ENCODE measurements around the gene SMYD5. TPM values are rescaled to one million over a fixed set of nuclear protein-coding genes. Genes with fewer than 3 reads are reported as not detected.

Gene SMYD5
- total RNA-seq, 2 experiments from 2014 or later = 39.6 to 48.6 TPM

GRCh38 chr2:73266061-73266901 is 52.2 kb downstream of the SMYD5 start:
- ATAC-seq (no peak), DNase-seq (no peak)
- no peak overlapping the region for H3K4me3 Mint-ChIP-seq
- ChIA-PET POLR2A (no interaction called here), CTCF (no interaction called here)
- H3K27ac Mint-ChIP-seq = no peak overlapping the region
- H3K9me3 Mint-ChIP-seq = no peaks in the 10 kb centered on the region
- no peaks in the 10 kb centered on the region for H3K27me3 Mint-ChIP-seq
- H3K4me1 Mint-ChIP-seq (ENCODE audit: low read depth) = peaks cover 26% of the 10 kb centered on the region
- intact Hi-C loops (cut with micrococcal nuclease) = no loop called here
- H3K36me3 Mint-ChIP-seq (ENCODE audit: low read depth) = peaks cover 39% of the 10 kb centered on the region
- no peak for TF ChIP-seq CTCF (IDR thresholded peaks at IDR 0.05)

DNA sequence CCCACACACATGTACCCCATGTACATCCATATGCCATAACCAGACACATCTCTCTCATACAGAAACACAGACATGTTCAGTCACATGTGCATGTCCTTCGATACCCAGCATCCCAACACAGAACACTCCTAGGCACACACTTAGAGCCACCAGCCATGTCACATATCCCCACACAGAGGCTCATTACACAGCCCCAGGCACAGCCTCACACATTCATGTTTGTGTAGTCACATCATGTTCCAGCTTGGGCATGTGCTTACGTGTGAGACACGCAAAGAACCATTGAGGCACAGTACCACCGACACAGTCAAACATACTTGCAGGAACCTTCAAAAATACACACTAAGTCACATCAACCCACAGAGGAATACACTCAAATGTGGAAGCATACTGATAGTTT is 53.0 kb downstream of the SMYD5 start:
- ATAC-seq = no peak
- no peak overlapping the region for H3K27ac Mint-ChIP-seq
- H3K4me3 Mint-ChIP-seq = no peak overlapping the region

DNA sequence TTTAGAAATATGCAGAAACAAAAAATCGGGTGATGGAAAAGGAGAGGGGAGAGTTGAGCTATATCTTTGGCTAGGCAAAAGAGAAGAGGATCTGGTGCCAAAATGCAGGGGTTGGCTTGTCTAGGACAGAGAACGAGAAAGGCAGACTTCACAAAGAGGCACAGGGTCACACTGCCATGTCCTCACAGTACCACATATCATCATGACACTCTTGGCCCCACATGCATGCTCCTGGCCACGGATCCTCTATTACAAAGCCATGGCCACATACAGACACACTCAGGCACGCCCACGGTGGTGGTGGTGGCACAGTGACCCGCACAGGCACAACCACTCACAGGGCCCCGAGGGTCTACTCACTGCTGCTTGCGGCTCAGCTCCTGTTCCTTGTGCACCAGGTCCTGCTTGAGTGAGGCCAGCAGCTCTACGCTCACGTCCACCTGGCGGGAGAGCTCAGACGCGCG is 54.4 kb downstream of the SMYD5 start:
- TF ChIP-seq CTCF (IDR thresholded peaks at IDR 0.05) = no peak
- ATAC-seq (no peak), DNase-seq (no peak)
- Mint-ChIP-seq H3K27me3 (no peaks in the 10 kb centered on the region), H3K4me1 (ENCODE audit: low read depth) (peaks cover 26% of the 10 kb centered on the region), H3K36me3 (ENCODE audit: low read depth) (peaks cover 31% of the 10 kb centered on the region), H3K9me3 (no peaks in the 10 kb centered on the region), H3K4me3 (peak overlapping the region; percentile 11), H3K27ac (no peak overlapping the region)
- POLR2A ChIA-PET = interaction anchor here (0.9 to 1.9 kb wide), 10 partner anchors 8 to 34 kb away, joined by 3 to 12 read pairs (median 4); partner anchors contain the start of gene CCT7
- intact Hi-C loops (cut with micrococcal nuclease) = no loop called here
- CTCF ChIA-PET = interaction anchor here (0.6 to 1.7 kb wide), 8 partner anchors 10 to 56 kb away, joined by 3 to 9 read pairs (median 3); partner anchors contain the start of genes EGR4 and SMYD5

More for the DNA sequence above, 53.0 kb downstream of the SMYD5 start:
- Mint-ChIP-seq H3K4me1 (ENCODE audit: low read depth) (peaks cover 26% of the 10 kb centered on the region), H3K36me3 (ENCODE audit: low read depth) (peaks cover 36% of the 10 kb centered on the region), H3K9me3 (no peaks in the 10 kb centered on the region), H3K27me3 (no peaks in the 10 kb centered on the region)
- CTCF ChIA-PET = interaction anchor here (1.2 kb wide), 1 partner anchor 10 kb away, joined by 3 read pairs; no protein-coding TSS in a partner anchor
- DNase-seq = no peak
- intact Hi-C loops (cut with micrococcal nuclease) = no loop called here
- no peak for TF ChIP-seq CTCF (IDR thresholded peaks at IDR 0.05)
- POLR2A ChIA-PET = interaction anchor here (1.9 kb wide), 1 partner anchor 12 kb away, joined by 7 read pairs; no protein-coding TSS in a partner anchor

- Mint-ChIP-seq H3K27me3 (no peaks in the 10 kb centered on the region), H3K9me3 (no peaks in the 10 kb centered on the region), H3K36me3 (ENCODE audit: low read depth) (peaks cover 32% of the 10 kb centered on the region), H3K4me1 (ENCODE audit: low read depth) (peaks cover 26% of the 10 kb centered on the region), H3K27ac (no peak overlapping the region), H3K4me3 (peak overlapping the region; percentile 28)
- TF ChIP-seq CTCF (IDR thresholded peaks at IDR 0.05) = no peak
- ChIA-PET POLR2A (interaction anchor here (1.0 to 1.9 kb wide), 9 partner anchors 8 to 35 kb away, joined by 3 to 12 read pairs (median 4); partner anchors contain the start of gene CCT7), CTCF (interaction anchor here (0.6 to 1.7 kb wide), 6 partner anchors 10 to 56 kb away, joined by 3 to 9 read pairs (median 3); partner anchors contain the start of genes EGR4 and SMYD5)
- ATAC-seq = peak; percentile 96
- peak; percentile 84 for DNase-seq
- intact Hi-C loops (cut with micrococcal nuclease) = no loop called here
Measured at GRCh38 chr2:73268830-73269685, 55.0 kb downstream of the SMYD5 start.
